ENCODE measurements around the gene FBXO7.

FBXO7 gene

DNA sequence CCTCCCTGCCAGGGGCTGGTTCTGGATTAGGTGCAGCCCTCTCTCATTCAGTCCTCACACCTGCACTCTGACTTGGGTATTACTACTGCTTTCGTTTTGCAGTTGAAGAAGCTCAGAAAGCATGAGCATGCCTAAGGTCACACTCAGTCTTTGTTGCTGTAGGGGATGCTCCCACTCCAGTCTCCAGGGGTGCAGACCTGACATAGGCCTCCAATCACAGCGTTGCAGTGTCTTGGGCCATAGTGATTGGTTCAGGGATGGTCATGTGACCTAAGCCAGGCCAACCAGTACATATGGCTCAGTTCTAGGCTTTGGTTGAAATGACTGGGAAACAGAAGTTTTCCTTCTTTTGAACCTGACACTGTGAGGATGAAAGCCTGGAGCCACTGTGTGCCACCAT, 61.7 kb downstream of the FBXO7 start:
- TF ChIP-seq, protein P1, sequence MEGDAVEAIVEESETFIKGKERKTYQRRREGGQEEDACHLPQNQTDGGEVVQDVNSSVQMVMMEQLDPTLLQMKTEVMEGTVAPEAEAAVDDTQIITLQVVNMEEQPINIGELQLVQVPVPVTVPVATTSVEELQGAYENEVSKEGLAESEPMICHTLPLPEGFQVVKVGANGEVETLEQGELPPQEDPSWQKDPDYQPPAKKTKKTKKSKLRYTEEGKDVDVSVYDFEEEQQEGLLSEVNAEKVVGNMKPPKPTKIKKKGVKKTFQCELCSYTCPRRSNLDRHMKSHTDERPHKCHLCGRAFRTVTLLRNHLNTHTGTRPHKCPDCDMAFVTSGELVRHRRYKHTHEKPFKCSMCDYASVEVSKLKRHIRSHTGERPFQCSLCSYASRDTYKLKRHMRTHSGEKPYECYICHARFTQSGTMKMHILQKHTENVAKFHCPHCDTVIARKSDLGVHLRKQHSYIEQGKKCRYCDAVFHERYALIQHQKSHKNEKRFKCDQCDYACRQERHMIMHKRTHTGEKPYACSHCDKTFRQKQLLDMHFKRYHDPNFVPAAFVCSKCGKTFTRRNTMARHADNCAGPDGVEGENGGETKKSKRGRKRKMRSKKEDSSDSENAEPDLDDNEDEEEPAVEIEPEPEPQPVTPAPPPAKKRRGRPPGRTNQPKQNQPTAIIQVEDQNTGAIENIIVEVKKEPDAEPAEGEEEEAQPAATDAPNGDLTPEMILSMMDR (IDR thresholded peaks at IDR 0.05), result no peak
- H3K27me3 ChIP-seq, result peaks cover 5% of the 10 kb centered on the region
- H3K36me3 ChIP-seq, result no peaks in the 10 kb centered on the region
- no peak overlapping the region for H3K27ac ChIP-seq
- H3K4me1 ChIP-seq (ENCODE audit: control insufficient read depth in 1 of 2, insufficient read depth in 1 of 2, low read depth in 1 of 2, low read length in 1 of 2), result no peaks in the 10 kb centered on the region
- no peaks in the 10 kb centered on the region for H3K9me3 ChIP-seq
- H3K4me3 ChIP-seq (ENCODE audit: low read depth in 1 of 2, low read length in 1 of 2), result no peak overlapping the region

DNA sequence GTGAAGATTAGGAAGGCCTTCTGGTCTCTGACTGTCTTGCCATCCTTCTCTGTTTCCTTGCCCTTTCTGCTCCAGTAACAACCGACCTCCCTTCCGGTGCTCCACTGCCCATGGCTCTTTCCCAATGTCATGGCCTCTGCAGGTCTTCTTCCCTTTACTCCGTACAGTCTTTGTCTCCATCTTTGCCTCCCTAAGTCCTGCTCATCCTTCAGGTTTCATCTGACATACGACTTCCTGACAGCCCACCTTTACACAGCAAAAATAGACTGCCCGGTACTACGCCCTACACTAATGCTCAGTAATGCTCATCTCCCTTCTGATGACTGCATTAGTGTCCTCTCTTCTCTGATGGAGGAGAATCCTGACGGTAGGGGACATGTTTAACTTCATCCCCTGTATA, 63.9 kb downstream of the FBXO7 start:
- H3K4me3 ChIP-seq (ENCODE audit: low read depth in 1 of 2, low read length in 1 of 2), result no peak overlapping the region
- TF ChIP-seq, protein P1 (IDR thresholded peaks at IDR 0.05), result no peak
- no peaks in the 10 kb centered on the region for H3K36me3 ChIP-seq
- H3K27me3 ChIP-seq, result peaks cover 5% of the 10 kb centered on the region
- H3K4me1 ChIP-seq (ENCODE audit: control insufficient read depth in 1 of 2, insufficient read depth in 1 of 2, low read depth in 1 of 2, low read length in 1 of 2), result no peaks in the 10 kb centered on the region
- no peak overlapping the region for H3K27ac ChIP-seq
- no peaks in the 10 kb centered on the region for H3K9me3 ChIP-seq

DNA sequence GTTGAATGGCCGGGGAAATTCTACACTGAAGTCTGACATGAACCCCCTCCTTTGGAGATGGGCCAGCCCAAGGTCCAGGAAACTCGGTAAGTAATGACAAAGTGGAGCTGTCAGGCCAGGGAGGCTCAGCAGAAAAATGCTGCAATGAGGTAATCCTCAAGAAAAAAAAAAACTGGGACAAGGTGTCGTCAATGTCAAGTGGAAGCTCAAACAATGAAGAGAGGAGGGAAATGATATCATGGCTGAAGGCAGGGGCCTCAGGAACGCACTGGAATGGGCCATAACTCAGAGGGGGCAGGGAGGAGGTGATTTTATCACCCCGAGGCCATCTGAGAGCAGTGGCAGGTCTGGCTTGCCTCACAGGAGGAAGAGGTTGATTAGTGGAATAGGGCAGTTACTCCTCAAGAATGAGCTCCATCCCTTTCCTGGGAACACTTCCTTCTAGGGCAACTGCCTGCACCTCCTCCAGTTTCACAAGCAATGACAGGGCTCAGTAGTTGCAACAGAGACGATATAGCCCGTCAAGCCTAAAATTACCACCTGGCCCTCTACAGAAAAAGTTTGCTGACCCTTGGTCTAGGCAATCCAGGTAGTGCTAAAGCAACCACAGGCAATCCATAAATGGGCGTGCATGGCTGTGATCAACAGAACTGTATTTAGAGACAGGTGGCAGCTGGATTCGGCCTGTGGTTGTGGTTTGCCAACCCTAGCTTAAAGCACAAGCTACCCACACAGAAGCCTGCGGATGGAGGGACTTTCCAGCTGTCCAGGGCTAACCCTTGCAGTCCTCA, 65.2 kb downstream of the FBXO7 start:
- H3K36me3 ChIP-seq, result no peaks in the 10 kb centered on the region
- H3K27me3 ChIP-seq, result peaks cover 5% of the 10 kb centered on the region
- H3K27ac ChIP-seq, result no peak overlapping the region
- no peak overlapping the region for H3K4me3 ChIP-seq (ENCODE audit: low read depth in 1 of 2, low read length in 1 of 2)
- TF ChIP-seq, protein P1 (IDR thresholded peaks at IDR 0.05), result no peak
- H3K9me3 ChIP-seq, result no peaks in the 10 kb centered on the region
- H3K4me1 ChIP-seq (ENCODE audit: control insufficient read depth in 1 of 2, insufficient read depth in 1 of 2, low read depth in 1 of 2, low read length in 1 of 2), result no peaks in the 10 kb centered on the region

DNA sequence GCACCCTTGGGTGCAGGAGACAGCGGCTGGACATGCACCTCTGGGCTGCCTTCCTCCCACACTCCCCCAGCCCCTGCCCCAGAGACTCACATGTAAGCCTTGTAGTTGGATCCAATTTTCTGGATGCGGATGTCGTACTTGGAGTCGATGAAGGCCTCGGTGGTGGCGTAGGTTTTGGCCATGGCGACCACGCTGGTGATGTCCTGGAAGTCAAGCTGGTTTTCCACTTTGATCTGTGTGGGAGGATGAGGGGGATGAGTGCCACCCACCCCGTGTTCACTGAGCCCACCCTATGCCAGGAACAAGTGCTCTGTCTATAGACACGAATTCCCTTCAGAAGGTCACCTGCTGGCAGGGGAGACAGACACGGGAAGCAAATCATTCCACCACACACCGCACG, 66.9 kb downstream of the FBXO7 start:
- no peaks in the 10 kb centered on the region for H3K9me3 ChIP-seq
- TF ChIP-seq, protein P1 (IDR thresholded peaks at IDR 0.05), result no peak
- H3K4me3 ChIP-seq (ENCODE audit: low read depth in 1 of 2, low read length in 1 of 2), result no peak overlapping the region
- no peaks in the 10 kb centered on the region for H3K4me1 ChIP-seq (ENCODE audit: control insufficient read depth in 1 of 2, insufficient read depth in 1 of 2, low read depth in 1 of 2, low read length in 1 of 2)
- H3K27me3 ChIP-seq, result peaks cover 5% of the 10 kb centered on the region
- no peak overlapping the region for H3K27ac ChIP-seq
- no peaks in the 10 kb centered on the region for H3K36me3 ChIP-seq

DNA sequence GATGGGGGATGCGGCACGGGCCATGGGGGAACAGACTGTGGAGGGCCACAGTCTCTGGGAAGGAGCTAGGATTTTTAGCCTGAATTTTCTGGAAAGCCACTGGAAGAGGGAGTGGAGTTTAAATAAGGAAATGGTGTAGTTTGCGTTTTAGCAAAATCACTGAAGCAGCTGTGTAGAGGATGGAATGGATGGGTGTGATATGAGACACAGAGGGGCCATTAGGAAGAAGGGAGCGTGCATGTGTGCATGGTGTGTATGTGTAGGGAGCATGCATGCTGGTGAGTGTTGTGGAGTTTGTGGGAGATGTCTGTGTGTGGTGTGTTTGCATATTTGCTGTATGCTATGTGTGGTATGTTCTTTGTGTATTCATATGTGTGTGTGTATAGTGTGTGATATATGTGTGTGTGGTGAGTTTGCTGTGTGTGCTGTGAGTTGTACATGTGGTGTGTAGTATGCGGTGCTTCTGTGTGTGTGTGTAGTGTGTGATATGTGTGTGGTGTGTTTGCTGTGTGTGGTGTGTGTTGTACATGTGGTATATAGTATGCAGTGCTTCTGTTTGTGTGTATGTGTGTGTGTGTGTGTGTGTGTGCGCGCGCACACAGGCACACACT, 67.6 kb downstream of the FBXO7 start:
- Histone ChIP-seq H3K4me3 (ENCODE audit: low read depth in 1 of 2, low read length in 1 of 2) (no peak overlapping the region), H3K27ac (no peak overlapping the region), H3K4me1 (ENCODE audit: control insufficient read depth in 1 of 2, insufficient read depth in 1 of 2, low read depth in 1 of 2, low read length in 1 of 2) (no peaks in the 10 kb centered on the region), H3K9me3 (no peaks in the 10 kb centered on the region), H3K27me3 (peaks cover 5% of the 10 kb centered on the region), H3K36me3 (no peaks in the 10 kb centered on the region)
- TF ChIP-seq, protein P1 (IDR thresholded peaks at IDR 0.05), result no peak
